IPS DF 6.9 (cell line): ENCODE measurements around the gene TIGD1.

Source experiments
- DNase-seq: peaks from one replicate; pipeline ENCODE4 v3.0.0-alpha.2; 2013; ENCODE audit warnings: low read depth, low spot score
- H3K27ac ChIP-seq: one replicate; pipeline ENCODE4 v1.5.1; 2013; ENCODE audit warnings: low read length, control low read depth
- H3K27me3 ChIP-seq: 2 replicates; pipeline ENCODE4 v1.6.1; 2013; ENCODE audit warnings: mild to moderate bottlenecking, low read length; ENCODE audit not compliant: control insufficient read depth, insufficient read depth
- H3K36me3 ChIP-seq: 2 replicates; pipeline ENCODE4 v1.6.1; 2013; ENCODE audit warnings: low read length; ENCODE audit not compliant: control insufficient read depth, insufficient read depth
- H3K4me1 ChIP-seq: 2 replicates; pipeline ENCODE4 v1.6.1; 2013; ENCODE audit warnings: low read length; ENCODE audit not compliant: control insufficient read depth, insufficient read depth
- H3K4me3 ChIP-seq: 2 replicates; pipeline ENCODE4 v1.5.1; 2013; ENCODE audit warnings: mild to moderate bottlenecking, low read length
- H3K9me3 ChIP-seq: 2 replicates; pipeline ENCODE4 v1.6.1; 2013; ENCODE audit warnings: low read length, inconsistent platforms; ENCODE audit not compliant: control insufficient read depth, insufficient read depth
- WGBS: extraction: QIAGEN DNeasy Blood & Tissue Kit; methylation state at CpG from one replicate; pipeline ENCODE4 v1.1.7; 2013; ENCODE audit warnings: mixed read lengths, missing lambda C conversion rate; ENCODE audit not compliant: insufficient read length, insufficient coverage; 5-methylcytosine and 5-hydroxymethylcytosine counted together

Gene TIGD1

GRCh38 chr2:232515639-232516038, 34.7 kb downstream of the TIGD1 start:
- Histone ChIP-seq H3K27me3 (no peaks in the 10 kb centered on the region), H3K9me3 (no peaks in the 10 kb centered on the region), H3K36me3 (no peaks in the 10 kb centered on the region), H3K4me1 (no peaks in the 10 kb centered on the region), H3K27ac (no peak overlapping the region), H3K4me3 (no peak overlapping the region)
- no peak for DNase-seq
- no CpG with 5 or more reads among the region's 7 CpGs for WGBS

- Histone ChIP-seq H3K27ac (no peak overlapping the region), H3K4me3 (no peak overlapping the region), H3K9me3 (no peaks in the 10 kb centered on the region), H3K4me1 (no peaks in the 10 kb centered on the region), H3K27me3 (no peaks in the 10 kb centered on the region), H3K36me3 (no peaks in the 10 kb centered on the region)
- no CpG with 5 or more reads among the region's 5 CpGs for WGBS
- DNase-seq = no peak
Observed at GRCh38 chr2:232513353-232513752, 37.0 kb downstream of the TIGD1 start.

GRCh38 chr2:232512602-232513001, 37.8 kb downstream of the TIGD1 start:
- Histone ChIP-seq H3K4me3 (no peak overlapping the region), H3K36me3 (no peaks in the 10 kb centered on the region), H3K9me3 (no peaks in the 10 kb centered on the region), H3K27me3 (no peaks in the 10 kb centered on the region), H3K4me1 (no peaks in the 10 kb centered on the region), H3K27ac (no peak overlapping the region)
- no peak for DNase-seq
- WGBS = no CpG with 5 or more reads among the region's 10 CpGs

DNA sequence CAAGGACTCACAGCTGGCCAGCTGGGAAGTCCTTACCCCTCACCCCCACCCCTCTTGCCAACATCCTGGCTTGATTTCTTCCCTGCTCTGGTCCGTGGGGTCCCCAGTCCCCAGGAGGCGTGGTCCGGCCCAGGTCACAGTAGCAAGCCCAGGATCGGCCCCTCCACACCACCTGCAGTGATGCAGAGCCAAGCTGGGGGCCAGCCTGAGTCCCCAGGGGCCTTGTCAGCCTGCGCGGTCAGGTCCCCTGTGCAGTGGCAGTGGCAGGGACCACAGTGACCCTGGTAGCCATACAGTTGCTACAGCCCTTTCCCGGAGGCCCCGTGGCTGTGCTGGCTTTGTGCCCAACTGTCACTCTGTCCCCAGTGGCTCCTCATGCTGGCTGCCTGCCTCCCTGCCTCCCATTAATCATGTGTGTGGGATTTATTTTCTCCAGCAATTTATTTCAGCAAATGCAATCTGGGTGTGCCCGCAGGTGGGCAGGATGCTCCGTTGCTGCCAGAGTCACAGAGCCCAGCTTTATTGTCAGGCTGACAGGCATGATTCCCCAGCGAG, 38.9 kb downstream of the TIGD1 start:
- no peaks in the 10 kb centered on the region for H3K36me3 ChIP-seq
- H3K27me3 ChIP-seq = no peaks in the 10 kb centered on the region
- DNase-seq = no peak
- WGBS = no CpG with 5 or more reads among the region's 11 CpGs
- H3K4me1 ChIP-seq = no peaks in the 10 kb centered on the region
- no peaks in the 10 kb centered on the region for H3K9me3 ChIP-seq
- H3K4me3 ChIP-seq = no peak overlapping the region
- no peak overlapping the region for H3K27ac ChIP-seq

GRCh38 chr2:232508251-232508650, 42.1 kb downstream of the TIGD1 start:
- no peak for DNase-seq
- Histone ChIP-seq H3K4me3 (no peak overlapping the region), H3K9me3 (no peaks in the 10 kb centered on the region), H3K27me3 (peaks cover 17% of the 10 kb centered on the region), H3K27ac (no peak overlapping the region), H3K4me1 (0 out of 2 replicates have a peak, but pooled peaks cover 1% of the 10 kb centered on the region), H3K36me3 (no peaks in the 10 kb centered on the region)
- no CpG with 5 or more reads among the region's 7 CpGs for WGBS

DNA sequence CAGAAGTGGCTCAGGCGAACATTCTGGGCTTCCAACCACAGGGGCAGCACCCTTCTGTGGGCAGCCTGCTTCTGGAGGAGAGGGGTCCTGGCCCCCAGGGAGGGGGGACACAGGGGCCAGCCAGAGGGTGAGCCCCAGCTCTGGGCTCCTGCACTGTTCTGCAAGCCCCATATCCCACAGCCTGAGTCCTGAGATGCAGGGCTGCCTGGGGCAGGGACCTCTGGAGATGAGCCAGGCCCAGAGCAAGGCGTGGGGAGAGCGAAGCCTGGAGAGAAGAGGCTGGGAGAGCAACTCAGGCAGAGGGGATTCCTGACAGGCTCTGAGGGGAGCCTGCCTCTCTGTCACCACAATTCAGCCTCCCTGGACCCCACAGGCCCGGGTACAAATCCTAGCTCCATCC, 43.6 kb downstream of the TIGD1 start:
- H3K36me3 ChIP-seq = no peaks in the 10 kb centered on the region
- H3K27ac ChIP-seq = no peak overlapping the region
- H3K9me3 ChIP-seq = no peaks in the 10 kb centered on the region
- no peak for DNase-seq
- H3K4me1 ChIP-seq = peaks cover 4% of the 10 kb centered on the region
- no peak overlapping the region for H3K4me3 ChIP-seq
- H3K27me3 ChIP-seq = peaks cover 17% of the 10 kb centered on the region
- no CpG with 5 or more reads among the region's 4 CpGs for WGBS

DNA sequence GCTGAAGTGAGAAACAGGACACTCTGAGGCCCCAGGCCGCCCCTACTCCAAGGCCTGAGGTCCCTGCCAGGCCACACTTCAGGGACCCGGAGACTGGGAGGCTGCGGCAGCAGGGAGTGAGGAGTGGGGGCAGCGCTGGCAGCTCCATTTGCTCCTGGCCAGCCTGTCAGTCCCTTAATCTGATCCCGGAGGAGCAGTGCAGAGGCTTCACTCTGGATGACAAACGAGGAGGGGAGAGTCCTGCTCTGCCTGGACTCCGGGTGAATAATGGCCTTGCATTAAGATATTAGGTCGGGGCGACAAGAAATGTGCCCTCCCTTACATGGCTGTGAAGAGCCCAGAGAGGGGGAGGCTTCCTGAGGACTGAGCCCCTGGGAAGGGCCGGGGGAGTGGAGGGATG, 44.5 kb downstream of the TIGD1 start:
- peaks cover 4% of the 10 kb centered on the region for H3K4me1 ChIP-seq
- peaks cover 17% of the 10 kb centered on the region for H3K27me3 ChIP-seq
- H3K36me3 ChIP-seq = no peaks in the 10 kb centered on the region
- H3K4me3 ChIP-seq = no peak overlapping the region
- WGBS = no CpG with 5 or more reads among the region's 10 CpGs
- no peak overlapping the region for H3K27ac ChIP-seq
- H3K9me3 ChIP-seq = no peaks in the 10 kb centered on the region
- no peak for DNase-seq

GRCh38 chr2:232504438-232504837, 45.9 kb downstream of the TIGD1 start:
- H3K36me3 ChIP-seq = no peaks in the 10 kb centered on the region
- WGBS = no CpG with 5 or more reads among the region's 2 CpGs
- H3K4me3 ChIP-seq = no peak overlapping the region
- no peak overlapping the region for H3K27ac ChIP-seq
- peaks cover 17% of the 10 kb centered on the region for H3K27me3 ChIP-seq
- peaks cover 4% of the 10 kb centered on the region for H3K4me1 ChIP-seq
- DNase-seq = no peak
- no peaks in the 10 kb centered on the region for H3K9me3 ChIP-seq

GRCh38 chr2:232503809-232504323, 46.5 kb downstream of the TIGD1 start:
- no peak for DNase-seq
- H3K27me3 ChIP-seq = peaks cover 17% of the 10 kb centered on the region

GRCh38 chr2:232502911-232503808, 47.2 kb downstream of the TIGD1 start:
- peak overlapping the region; percentile 73 for H3K4me3 ChIP-seq
- no peak for DNase-seq

More at GRCh38 chr2:232503809-232504323, 46.5 kb downstream of the TIGD1 start:
- Histone ChIP-seq H3K27ac (no peak overlapping the region), H3K36me3 (no peaks in the 10 kb centered on the region), H3K4me1 (peaks cover 4% of the 10 kb centered on the region), H3K9me3 (no peaks in the 10 kb centered on the region), H3K4me3 (peak overlapping the region; percentile 73; the same call in 1 of the 2 replicates)
- no CpG with 5 or more reads among the region's 16 CpGs for WGBS

More at GRCh38 chr2:232502911-232503808, 47.2 kb downstream of the TIGD1 start:
- Histone ChIP-seq H3K4me1 (peaks cover 4% of the 10 kb centered on the region), H3K27ac (no peak overlapping the region), H3K36me3 (no peaks in the 10 kb centered on the region), H3K27me3 (peaks cover 17% of the 10 kb centered on the region), H3K9me3 (no peaks in the 10 kb centered on the region)
- WGBS = no CpG with 5 or more reads among the region's 75 CpGs
